Esophagus muscularis mucosa (tissue), 3 donors: ENCODE measurements around the gene DPPA4.

ENCODE experiments used
- CTCF ChIP-seq, 3 experiments: fragments of 200-600 bp in 2 of 3; fragments of 450-650 bp in 1 of 3; sonication (generic) in 2 of 3; IDR thresholded peaks; one replicate each; pipeline ENCODE4 v1.5.1; 2017 to 2019; ENCODE audit warnings: antibody characterized with exemption in 3 of 3, mild to moderate bottlenecking in 2 of 3, moderate library complexity in 1 of 3
- POLR2A ChIP-seq: fragments of 450-650 bp; IDR thresholded peaks from one replicate; pipeline ENCODE4 v1.6.1; 2017; ENCODE audit warnings: antibody characterized with exemption, moderate library complexity, mild to moderate bottlenecking, low read depth
- POLR2AphosphoS5 ChIP-seq, 2 donors: sonication (generic); formaldehyde crosslinking; IDR thresholded peaks; one replicate each; pipeline ENCODE4 v1.6.1; 2017; ENCODE audit warnings: antibody characterized with exemption in 2 of 2

GRCh38 chr3:109372639-109373038 lies 35.3 kb upstream of the DPPA4 start:
- TF ChIP-seq CTCF (IDR thresholded peaks at IDR 0.05) (no peak), POLR2A (no peak), POLR2AphosphoS5 (IDR thresholded peaks at IDR 0.05) (no peak)
